Measurements from ENCODE around the gene RIPK3. TPM values are rescaled to one million over a fixed set of nuclear protein-coding genes. Genes with fewer than 3 reads are reported as not detected.

Gene RIPK3
- total RNA-seq, 2 donors from 2014 or later: 1.9 to 7.6 TPM

DNA sequence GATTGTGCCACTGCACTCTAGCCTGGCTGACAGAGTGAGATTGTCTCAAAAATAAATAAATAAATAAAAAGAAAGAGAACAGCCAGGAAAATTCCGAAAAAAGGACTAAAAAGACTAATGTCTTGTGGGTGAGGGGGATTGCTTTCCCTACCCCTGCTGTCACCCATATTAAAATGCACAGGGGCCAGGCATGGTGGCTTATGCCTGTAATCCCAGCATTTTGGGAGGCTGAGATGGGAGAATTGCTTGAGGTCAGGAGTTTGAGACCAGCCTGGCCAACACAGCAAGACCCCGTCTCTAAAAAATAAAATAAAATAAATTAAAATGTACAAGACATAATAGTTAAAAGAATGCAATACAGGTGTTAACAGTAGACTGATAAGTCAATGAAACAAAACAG, 46.3 kb downstream of the RIPK3 start:
- H3K9me3 ChIP-seq: no peaks in the 10 kb centered on the region
- 92% methylated on average over 2 of the region's 2 CpGs for WGBS
- no peak overlapping the region for H3K4me3 ChIP-seq
- H3K4me1 ChIP-seq (replicated peaks): peaks cover 1% of the 10 kb centered on the region
- intact Hi-C loops (cut with DNase I): no loop called here
- H3K36me3 ChIP-seq: no peaks in the 10 kb centered on the region
- H3K27ac ChIP-seq: no peak overlapping the region
- TF ChIP-seq, protein P1, sequence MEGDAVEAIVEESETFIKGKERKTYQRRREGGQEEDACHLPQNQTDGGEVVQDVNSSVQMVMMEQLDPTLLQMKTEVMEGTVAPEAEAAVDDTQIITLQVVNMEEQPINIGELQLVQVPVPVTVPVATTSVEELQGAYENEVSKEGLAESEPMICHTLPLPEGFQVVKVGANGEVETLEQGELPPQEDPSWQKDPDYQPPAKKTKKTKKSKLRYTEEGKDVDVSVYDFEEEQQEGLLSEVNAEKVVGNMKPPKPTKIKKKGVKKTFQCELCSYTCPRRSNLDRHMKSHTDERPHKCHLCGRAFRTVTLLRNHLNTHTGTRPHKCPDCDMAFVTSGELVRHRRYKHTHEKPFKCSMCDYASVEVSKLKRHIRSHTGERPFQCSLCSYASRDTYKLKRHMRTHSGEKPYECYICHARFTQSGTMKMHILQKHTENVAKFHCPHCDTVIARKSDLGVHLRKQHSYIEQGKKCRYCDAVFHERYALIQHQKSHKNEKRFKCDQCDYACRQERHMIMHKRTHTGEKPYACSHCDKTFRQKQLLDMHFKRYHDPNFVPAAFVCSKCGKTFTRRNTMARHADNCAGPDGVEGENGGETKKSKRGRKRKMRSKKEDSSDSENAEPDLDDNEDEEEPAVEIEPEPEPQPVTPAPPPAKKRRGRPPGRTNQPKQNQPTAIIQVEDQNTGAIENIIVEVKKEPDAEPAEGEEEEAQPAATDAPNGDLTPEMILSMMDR (IDR thresholded peaks at IDR 0.05): no peak
- TF ChIP-seq POLR2A (IDR thresholded peaks at IDR 0.05) (no peak), POLR2AphosphoS5 (IDR thresholded peaks at IDR 0.05) (no peak)
- no peak for DNase-seq (ENCODE audit: low spot score)
- H3K27me3 ChIP-seq (replicated peaks; ENCODE audit: insufficient read depth): no peaks in the 10 kb centered on the region

DNA sequence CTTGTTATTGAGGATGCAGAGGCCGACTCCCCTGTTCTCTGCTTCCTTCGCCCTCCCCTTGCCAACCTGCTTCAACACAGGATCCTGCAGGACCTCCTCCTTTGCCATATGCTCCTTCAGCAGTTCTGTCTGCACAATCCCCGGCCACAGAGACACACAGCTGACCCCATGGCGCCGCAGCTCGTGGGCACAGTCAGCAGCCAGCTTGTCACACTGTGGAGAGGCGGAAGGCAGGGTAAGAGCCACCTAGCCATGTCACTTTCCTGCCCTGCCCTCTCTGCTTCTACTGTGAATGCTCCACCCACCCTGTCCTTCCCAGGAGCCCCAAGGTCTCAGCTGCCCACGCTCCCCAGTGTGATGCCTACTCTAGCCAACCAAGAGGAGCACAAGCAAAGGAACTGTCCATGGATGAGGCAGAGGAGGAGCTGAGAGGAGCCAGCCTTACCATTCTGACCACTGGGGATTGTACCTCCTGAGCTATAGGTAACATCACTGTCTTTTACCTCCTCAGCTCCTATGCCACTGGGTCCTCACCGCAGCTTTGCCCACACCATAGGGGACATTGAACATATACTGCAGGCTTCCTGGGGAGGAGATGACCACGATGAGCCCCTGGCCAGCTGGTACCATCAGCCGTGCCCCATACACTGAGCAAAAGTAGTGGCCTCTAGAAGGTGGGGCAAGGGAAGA, 47.5 kb downstream of the RIPK3 start:
- H3K27ac ChIP-seq: no peak overlapping the region
- no peak for DNase-seq (ENCODE audit: low spot score)
- no peaks in the 10 kb centered on the region for H3K9me3 ChIP-seq
- H3K36me3 ChIP-seq: no peaks in the 10 kb centered on the region
- WGBS: 91% methylated on average over 11 of the region's 11 CpGs
- TF ChIP-seq POLR2AphosphoS5 (IDR thresholded peaks at IDR 0.05): no peak
- TF ChIP-seq, protein P1 (IDR thresholded peaks at IDR 0.05): no peak
- no peak for TF ChIP-seq POLR2A (IDR thresholded peaks at IDR 0.05)
- intact Hi-C loops (cut with DNase I): no loop called here
- H3K4me1 ChIP-seq (replicated peaks): no peaks in the 10 kb centered on the region
- H3K4me3 ChIP-seq: no peak overlapping the region
- H3K27me3 ChIP-seq (replicated peaks; ENCODE audit: insufficient read depth): no peaks in the 10 kb centered on the region

DNA sequence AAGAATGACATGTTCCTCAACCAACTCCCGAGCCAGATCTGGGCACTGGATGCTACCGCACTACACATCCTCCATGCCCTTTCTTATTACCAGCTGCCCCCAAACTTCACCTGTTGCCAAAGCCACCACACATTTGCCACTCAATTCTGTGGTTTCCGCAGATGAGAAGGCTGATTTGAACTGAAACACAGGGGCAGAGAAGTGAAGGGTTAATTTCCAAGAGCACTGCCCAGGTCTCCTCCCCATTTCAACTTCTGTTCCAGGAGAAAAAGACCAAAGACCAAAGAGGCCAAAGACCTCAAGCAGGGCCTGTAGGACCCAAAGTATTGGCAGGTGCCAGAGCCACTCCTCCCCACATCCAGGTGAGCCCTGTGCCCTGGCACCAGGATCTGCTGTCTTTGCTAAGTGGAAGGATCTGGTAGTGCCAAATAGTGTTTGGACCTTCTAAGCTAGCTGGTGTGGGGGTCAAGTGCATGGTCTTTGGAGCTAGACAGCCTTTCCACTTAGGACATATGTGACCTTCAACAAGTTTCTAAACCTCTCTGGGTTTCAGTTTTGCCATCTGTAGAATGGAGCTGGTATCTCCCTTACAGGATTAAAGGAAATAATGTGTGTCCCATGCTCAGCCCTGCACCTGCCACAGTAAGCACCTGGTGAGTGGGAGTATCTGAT, 48.2 kb downstream of the RIPK3 start:
- Histone ChIP-seq H3K4me3 (no peak overlapping the region), H3K9me3 (no peaks in the 10 kb centered on the region), H3K27ac (no peak overlapping the region), H3K36me3 (no peaks in the 10 kb centered on the region), H3K27me3 (replicated peaks; ENCODE audit: insufficient read depth) (no peaks in the 10 kb centered on the region), H3K4me1 (replicated peaks) (no peaks in the 10 kb centered on the region)
- WGBS: 91% methylated on average over 3 of the region's 3 CpGs
- intact Hi-C loops (cut with DNase I): no loop called here
- DNase-seq (ENCODE audit: low spot score): no peak
- TF ChIP-seq, protein P1 (IDR thresholded peaks at IDR 0.05): no peak
- TF ChIP-seq POLR2A (IDR thresholded peaks at IDR 0.05): no peak
- TF ChIP-seq POLR2AphosphoS5 (IDR thresholded peaks at IDR 0.05): no peak

- no peaks in the 10 kb centered on the region for H3K27me3 ChIP-seq (replicated peaks; ENCODE audit: insufficient read depth)
- H3K27ac ChIP-seq: no peak overlapping the region
- H3K4me1 ChIP-seq (replicated peaks): no peaks in the 10 kb centered on the region
- no peak overlapping the region for H3K4me3 ChIP-seq
- 89% methylated on average over 9 of the region's 9 CpGs for WGBS
- no peak for DNase-seq (ENCODE audit: low spot score)
- intact Hi-C loops (cut with DNase I): no loop called here
- no peaks in the 10 kb centered on the region for H3K9me3 ChIP-seq
- no peaks in the 10 kb centered on the region for H3K36me3 ChIP-seq
- TF ChIP-seq POLR2AphosphoS5 (IDR thresholded peaks at IDR 0.05) (no peak), POLR2A (IDR thresholded peaks at IDR 0.05) (no peak)
- TF ChIP-seq, protein P1 (IDR thresholded peaks at IDR 0.05): no peak
Observed at GRCh38 chr14:24290746-24291145, 49.0 kb downstream of the RIPK3 start.

Data from prostate gland (tissue), 2 donors.